GM21423 (cell line): ENCODE results near the gene CASKIN1.
"Not testable (repeated sequence)": the region's sequence is repeated elsewhere in the genome, so short reads cannot be mapped to it uniquely, and the experiment has no call there.

Experiments used
- ATAC-seq: cut with Tn5 transposase; IDR thresholded peaks from one replicate; pipeline ENCODE4 v1.9.1; 2021; ENCODE audit warnings: mild to moderate bottlenecking, moderate library complexity; ENCODE audit not compliant: unreplicated experiment

The CASKIN1 gene

DNA sequence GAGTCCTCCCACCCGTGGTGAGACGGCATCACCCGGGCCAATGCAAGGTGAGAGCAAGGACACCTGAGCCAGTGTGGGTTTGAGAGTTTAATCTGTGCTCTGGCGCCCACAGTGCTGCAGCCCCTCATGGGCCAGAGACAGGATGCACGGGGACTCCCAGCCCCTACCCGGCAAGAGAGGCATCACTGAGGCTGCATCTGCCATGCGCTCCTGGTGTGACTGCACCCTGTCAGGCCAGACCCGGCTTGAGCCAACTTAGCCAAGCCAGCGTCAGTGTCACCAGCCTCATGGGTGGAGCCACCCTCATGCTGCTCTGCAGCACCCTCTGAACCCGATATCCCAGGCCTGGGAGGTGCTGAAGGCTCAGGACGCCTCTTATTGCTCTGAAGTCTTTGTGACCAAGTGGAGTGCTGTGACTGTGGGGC is 15.5 kb upstream of the CASKIN1 start:
- ATAC-seq: no peak

DNA sequence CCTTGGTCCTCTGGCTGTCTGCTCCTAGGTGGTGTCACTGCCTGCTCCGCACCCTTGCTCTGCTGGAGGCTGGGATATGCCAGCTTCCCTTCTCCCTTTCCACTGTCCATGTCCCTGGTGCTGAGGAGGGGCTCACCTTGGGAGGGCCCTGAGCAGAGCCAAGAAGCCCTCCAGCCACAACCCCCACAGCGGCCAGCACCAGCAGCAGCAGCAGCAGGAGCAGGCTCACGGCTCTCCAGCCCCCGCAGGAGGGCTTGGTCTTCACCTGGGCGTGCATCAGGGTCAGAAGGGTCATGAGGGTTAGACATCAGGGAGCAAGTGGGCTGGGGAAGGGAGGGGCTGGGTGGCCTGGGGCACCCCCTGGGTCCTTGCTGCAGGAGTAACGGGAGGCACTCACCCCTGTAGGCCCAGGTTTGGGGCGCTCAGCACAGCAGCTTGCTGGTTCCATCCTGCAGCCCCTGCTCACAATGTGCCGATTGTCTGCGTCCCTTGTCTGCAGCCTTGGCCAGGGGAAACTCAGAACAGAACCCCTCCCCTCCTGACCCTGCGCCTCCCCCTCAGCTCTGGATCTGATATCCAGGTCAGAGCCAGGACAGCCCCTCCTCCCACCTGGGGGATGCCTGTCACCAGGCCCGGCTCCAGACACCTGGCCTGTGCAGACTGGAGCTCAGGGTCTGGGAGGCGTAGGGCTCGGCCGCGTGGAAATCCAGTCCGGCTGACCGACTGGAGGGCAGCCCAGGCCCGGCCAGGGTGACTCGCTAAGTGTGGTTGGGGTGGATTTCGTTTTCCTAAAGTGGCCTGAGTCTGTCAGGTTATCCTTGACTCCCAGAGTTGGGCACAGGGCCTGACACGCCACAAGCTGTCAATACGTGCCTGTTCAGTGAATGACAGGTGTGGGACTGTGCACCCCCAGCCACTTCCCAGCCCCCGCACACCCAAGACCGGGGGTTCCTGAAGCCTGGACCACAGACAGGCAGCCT is 14.3 kb upstream of the CASKIN1 start, which contains the start of gene BRICD5:
Gene BRICD5, minus strand, starts transcription at position 478 of the 980 bp plus-strand sequence. Its CDS starts 30 bp downstream, at position 448.
- no peak for ATAC-seq

DNA sequence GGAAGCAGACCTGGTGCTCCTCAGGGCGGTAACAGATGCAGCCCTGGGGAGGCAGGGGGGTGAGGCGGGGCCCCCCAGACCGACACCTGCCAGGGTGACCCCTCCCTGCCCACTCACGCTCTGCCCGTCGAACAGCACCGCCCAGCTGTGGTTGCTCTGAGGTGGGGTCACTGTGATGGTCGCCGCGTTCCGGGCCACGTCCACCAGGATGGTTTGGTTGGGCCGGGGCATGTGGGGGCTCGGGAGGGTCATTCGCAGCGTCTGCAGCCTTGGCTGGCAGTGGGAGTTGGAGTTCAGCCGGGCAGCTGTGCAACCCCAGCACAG is 13.6 kb upstream of the CASKIN1 start:
- no peak for ATAC-seq

DNA sequence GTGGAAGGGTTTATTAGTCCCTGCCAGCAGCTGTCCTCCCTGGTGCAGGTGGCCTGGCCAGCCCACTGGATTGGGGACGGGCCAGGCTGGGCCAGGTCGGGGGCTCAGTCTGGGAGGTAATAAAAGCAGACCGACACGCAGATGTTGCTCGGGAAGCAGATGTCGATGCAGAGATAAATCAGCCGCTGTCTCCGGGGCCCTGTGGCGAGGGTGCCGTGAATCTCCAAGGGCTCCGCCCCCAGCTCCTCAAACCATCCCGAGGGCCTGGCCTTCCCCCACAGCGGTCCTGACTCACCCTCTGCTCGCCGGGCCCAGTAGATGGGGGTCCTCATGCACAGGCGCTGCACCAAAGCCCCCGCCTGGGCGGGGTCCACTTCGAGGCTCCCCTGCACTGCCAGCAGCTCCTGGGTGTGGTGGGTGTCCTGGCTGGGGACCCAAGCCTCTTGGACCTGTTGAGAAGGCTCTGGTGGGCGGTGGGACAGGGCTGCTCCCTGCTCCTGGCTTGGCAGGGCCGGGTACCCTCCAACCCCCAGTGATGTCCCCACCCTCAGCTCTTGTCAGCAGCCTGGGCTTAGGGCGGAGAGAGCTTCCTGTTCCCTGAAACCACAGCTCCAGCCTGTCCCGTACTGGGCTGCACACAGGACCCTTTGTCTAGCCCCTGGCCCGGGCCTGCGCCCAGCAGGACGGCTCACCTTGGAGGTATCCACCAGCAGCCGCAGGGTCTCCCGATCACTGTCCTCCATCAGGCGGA is 13.0 kb upstream of the CASKIN1 start:
- ATAC-seq: no peak

DNA sequence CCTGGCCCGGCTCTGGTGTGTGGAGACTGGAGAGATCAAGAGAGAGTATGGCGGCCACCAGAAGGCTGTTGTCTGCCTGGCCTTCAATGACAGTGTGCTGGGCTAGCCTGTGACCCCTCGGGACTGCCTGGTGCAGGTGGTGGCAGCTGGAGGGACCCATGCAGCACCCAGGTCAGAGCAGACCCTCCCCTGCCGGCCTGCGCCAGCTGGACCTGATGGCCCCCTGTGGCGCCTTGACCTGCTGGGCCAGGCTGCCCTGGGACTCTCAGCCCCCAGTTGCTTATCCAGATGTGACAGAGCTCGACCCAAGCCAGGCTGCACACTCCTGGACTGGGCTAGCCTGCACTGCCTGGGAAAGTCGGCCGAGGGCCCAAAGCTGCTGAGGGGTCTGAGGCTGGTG is 12.4 kb upstream of the CASKIN1 start:
- no peak for ATAC-seq

DNA sequence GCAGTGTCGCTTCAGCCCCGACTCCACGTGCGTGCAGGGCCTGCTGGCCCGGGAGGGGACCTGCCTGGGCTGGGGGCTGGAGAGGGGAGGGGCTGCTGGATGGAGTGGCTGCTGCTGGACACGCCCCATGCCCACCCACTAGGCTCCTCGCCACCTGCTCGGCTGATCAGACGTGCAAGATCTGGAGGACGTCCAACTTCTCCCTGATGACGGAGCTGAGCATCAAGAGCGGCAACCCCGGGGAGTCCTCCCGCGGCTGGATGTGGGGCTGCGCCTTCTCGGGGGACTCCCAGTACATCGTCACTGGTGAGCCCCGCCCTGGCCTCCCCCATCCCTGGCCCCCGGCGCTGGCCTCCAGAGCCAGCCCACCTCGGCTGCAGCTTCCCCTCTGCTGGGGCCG is 11.9 kb upstream of the CASKIN1 start:
- no peak for ATAC-seq

DNA sequence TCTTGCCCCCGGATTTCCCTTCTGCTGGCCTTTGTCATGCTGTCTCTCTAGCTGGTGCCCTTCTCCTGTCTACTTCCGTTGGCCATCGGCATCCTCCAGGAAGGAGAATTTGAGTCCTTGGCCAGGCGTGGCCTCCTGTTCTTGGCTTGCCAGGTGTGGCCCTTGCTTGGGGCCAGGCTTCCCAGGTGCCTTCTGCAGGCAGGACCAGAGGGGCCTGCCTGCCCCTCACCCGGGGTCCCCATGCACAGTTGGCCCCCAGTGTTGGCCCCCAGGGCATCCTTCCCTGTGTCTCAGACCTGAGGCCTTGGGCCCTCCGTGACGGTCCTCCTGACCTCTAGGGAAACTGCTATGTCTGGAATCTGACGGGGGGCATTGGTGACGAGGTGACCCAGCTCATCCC is 11.5 kb upstream of the CASKIN1 start:
- no peak for ATAC-seq

DNA sequence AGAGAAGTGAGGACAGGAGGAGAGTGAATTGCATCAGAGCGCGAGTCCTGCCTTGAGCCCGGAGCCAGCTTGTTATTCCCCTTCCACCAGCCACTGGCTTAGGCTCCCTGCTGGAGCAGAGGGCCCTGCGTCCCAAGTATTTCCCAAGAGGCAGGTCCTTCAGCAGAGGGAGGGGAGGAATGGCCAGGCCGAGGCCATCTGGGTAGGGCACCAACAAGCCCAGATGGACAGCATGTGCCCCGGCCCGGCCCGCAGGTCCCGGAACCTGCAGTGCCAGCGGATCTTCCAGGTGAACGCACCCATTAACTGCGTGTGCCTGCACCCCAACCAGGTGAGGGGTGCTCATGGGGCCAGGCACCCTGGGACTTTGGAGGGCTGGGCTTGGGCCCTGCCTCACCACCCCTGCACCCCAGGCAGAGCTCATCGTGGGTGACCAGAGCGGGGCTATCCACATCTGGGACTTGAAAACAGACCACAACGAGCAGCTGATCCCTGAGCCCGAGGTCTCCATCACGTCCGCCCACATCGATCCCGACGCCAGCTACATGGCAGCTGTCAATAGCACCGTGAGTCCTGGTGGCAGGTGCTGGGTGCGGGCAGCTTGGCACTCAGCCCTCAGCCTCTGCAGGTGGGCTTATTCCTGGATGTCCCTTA is 10.5 kb upstream of the CASKIN1 start:
- no peak for ATAC-seq

DNA sequence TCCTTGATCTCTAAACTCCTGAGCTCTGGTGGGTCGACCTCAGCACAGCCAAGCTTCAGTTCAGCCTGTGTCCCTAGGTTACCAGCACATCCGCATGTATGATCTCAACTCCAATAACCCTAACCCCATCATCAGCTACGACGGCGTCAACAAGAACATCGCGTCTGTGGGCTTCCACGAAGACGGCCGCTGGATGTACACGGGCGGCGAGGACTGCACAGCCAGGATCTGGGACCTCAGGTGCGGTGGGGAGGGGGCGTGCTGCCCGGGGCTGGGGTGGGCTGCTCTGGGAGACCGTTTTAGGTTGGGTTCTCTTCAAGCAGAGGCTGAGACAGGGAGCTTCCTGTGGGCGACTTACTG is 10.0 kb upstream of the CASKIN1 start:
- no peak for ATAC-seq

DNA sequence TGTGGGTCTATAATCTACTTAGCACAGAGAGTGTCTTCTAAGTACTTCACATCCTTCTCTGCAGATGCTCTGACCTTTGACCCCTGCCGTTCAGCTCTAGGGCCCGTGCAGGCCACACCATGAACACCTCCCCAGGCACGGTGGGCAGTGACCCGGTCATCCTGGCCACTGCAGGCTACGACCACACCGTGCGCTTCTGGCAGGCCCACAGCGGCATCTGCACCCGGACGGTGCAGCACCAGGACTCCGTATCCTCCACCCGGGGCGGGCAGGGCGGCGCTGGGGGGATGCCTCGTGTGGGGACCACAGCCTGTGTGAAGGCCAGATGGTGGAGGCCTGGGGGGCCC is 9.5 kb upstream of the CASKIN1 start:
- ATAC-seq: peak; percentile 8

DNA sequence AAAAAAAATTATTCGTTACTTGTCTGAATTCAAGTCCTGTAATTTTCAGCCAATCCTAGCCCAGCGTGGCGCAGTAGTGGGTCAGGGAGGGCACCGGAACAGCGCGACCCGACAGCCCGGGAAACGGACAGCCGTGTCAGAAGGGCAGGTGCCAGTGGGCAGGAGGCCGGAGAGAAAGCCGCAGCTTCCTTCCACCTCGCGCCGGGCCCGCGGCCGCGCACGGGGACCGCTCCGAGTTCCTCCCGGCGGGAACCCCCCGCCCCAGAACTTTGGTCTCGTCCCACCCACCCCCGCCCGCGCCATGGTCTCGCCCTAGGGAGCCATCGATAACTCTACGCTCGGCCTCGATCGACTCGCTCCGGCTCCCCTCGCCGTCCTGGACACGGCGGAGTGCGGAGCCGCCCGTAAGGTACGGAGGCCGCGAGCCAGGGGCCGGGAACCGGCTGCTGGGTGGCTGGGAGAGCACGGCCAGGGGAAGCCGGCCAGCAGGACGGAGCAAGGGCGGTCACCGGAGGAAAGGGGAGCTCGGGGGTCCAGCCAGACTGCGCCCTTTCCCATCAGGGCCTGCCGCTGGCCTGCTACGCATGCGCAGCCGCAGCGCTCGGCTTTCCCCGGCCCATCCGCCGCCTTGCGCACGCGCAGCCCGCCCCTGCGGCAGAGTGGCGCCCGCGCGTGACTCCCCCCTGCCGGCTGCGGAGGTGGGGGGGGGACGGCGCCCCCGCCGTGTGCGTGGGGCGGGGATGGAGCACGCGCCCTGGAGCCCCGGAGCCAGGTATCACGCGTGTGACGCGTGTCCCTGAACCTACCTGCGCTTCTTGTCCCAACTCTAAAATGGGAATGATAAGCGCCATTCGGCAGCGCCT is 8.9 kb upstream of the CASKIN1 start, which contains the start of gene MLST8:
Gene MLST8, plus strand, starts transcription at position 351 of the 863 bp plus-strand sequence. CDS start 632 bp downstream, outside the sequence.
- ATAC-seq: peak; percentile 75

DNA sequence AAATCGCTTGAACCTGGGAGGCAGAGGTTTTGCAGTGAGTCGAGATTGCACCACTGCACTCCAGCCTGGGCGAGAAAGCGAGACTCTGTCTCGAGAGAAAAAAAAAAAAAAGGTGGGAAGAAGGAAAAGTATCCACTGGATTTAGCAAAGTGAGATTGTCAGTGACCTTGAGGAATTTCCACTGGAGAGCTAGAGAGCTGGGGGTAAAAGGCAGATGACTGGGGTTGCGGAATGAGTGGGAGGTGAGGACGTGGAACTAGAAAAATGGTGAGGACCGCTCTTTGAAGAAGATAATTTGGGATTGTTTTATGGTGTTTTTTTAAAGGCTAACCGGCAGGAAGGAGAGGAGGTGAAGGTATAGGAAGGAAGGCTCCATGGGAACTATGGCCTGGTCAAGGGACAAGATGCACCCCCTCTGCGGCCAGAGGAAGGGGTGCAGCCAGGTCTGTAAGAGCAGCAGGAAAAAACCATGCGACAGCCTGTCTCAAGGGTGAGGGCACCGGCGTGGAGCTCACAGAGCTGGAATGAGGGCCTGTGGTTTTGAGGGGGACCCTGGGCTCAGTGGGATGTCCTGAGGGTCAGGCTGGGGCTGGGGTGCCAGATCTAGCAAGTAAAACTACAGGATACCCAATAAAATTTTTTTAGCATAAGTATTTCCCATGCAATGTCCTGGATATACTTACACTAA is 8.2 kb upstream of the CASKIN1 start:
- no peak for ATAC-seq

DNA sequence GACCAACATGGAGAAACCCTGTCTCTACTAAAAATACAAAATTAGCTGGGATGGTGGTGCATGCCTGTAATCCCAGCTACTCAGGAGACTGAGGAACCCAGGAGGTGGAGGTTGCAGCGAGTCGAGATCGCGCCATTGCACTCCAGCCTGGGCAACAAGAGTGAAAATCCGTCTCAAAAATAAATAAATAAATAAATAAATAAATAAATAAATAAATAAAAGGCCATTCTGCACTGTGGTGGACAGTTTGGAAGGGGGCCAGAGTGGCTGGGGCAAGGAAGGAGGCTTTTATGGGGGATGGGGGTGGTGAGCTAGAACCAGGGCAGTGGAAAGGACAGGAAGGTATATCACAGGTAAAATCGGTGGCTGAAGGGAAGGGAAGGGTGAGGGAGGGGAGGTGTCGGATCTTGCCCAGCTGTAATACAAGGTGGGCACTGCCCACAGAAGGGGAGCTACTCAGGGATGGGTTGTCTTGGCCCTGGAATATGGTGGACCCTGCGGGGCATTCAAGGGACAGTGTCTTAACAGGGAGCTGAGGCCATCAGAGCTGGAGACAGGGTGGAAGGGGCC is 6.8 kb upstream of the CASKIN1 start:
- ATAC-seq: not testable (repeated sequence)

DNA sequence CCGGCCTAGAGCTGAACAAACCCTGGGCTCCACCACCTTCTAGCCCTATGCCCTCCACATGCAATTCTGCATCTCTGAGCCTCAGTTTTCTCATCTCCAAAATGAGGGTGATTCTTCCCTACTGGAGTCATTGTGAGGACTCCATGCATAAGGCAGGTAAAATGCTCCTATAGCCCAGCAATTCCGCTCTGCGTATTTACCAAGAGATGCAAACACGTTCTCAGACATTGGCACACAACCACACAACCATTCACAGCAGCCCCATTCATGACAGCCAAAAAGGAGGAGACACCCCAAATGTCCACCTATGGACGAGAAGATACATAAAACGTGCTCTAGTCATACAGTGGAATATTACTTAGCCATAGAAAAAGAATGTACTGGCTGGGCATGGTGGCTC is 3.9 kb upstream of the CASKIN1 start:
- ATAC-seq: no peak

DNA sequence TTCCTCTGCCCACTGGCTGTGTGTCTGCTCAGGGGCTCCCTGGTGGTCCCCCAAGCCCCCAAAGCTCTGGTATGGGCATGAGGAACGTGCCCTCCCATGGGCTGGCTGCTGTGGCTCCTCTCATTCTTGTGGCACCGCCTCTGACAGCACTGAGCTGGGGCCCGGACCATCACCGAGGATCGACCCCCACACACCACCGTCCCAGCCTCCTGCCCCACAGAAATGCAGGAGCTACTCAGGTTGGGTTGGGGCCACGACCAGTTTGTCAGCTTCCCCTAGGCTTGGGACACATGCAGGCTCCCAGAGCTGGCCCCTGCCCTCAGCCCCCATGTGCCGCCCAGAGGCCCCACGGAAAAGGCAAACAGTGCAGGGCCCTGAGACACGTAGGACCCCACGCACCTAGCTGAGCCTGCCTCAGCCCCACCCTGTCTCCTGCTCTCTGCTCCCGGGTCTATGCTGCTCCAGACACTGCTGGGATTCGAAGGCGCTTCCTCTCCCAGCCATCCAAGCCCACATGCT is 3.3 kb upstream of the CASKIN1 start:
- no peak for ATAC-seq

DNA sequence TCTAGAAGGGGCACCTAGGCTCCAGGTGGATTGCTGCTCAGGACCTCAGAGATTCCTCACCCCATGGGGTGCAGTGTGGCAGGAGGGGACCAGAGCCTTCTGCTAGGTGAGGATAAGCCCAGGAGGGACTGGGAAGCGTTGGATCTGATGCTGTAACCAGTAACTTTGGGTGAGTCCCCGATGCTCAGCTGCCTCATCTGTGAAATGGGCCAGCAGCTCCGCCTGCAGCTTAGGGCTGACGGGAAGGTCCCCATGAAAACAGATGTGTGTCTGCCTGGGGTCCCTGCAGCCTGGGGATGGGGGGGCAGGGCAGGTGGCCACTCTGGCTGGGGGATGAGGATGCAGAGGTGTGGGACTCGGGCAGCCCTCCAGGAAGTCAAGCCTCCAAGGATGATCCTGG is 2.7 kb upstream of the CASKIN1 start:
- ATAC-seq: no peak

DNA sequence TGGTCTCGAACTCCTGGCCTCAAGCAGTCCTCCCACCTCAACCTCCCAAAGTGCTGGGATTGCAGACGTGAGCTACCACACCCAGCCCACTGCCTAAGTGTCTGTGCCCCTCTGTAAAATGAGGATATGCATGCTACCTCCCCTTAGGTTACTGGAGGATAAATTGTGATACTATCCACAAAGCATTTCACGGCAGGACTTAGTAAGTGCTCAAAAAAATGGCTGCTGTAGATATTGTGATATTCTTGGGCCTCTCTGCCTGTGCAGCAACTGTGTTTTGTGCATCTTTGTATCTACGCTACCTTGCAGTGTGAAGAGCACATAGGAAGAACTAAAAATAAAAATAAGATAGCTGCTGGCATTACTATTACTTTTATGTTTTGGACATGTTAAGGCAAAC is 1.9 kb upstream of the CASKIN1 start:
- no peak for ATAC-seq

DNA sequence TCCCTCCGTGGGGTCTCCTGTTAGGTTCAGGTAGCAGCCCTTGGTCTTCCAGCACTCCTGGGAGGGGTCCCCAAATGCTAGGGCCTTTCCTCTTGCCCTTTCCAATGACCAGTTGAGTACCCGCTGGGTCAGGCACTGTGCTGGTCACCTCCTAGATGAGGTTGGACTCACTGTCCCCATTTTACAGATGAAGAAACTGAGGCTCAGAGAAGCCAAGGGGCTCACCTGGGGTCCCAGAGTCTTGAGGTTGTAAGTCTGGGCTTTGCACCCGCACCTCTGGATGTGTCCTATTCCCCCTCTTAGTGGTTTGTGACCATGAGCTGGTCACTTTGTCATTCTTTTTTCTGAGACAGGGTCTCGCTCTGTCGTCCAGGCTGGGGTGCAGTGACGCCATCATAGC is 1.4 kb upstream of the CASKIN1 start:
- no peak for ATAC-seq

DNA sequence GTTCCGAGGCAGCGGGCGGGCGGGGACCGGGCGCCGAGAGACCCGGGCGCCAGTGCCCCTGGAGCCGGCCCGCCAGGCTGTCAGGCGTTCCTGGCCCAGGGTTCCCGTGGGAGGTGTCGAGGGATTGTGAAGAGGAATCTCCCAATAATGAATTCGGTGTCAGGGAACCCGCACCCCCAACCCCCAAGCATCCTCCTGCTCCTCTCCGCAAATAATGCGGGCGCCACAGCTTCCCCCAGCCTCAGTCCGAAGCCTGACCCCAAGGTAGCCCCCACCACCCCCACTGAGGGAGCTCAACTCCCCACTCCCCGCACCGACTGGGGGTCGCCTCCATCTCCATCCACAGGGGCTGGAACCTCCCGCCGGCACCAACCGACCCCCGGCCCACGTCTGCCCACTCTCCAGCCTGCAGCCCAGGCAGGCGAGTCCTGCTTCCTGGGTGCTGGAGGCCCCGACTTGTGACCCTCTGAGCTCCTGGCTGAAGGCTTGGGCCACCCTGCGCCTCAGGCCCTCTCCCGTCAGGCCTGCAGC is 641 bp upstream of the CASKIN1 start:
- ATAC-seq: no peak
